ENCODE measurements around the gene ACP1.

DNA sequence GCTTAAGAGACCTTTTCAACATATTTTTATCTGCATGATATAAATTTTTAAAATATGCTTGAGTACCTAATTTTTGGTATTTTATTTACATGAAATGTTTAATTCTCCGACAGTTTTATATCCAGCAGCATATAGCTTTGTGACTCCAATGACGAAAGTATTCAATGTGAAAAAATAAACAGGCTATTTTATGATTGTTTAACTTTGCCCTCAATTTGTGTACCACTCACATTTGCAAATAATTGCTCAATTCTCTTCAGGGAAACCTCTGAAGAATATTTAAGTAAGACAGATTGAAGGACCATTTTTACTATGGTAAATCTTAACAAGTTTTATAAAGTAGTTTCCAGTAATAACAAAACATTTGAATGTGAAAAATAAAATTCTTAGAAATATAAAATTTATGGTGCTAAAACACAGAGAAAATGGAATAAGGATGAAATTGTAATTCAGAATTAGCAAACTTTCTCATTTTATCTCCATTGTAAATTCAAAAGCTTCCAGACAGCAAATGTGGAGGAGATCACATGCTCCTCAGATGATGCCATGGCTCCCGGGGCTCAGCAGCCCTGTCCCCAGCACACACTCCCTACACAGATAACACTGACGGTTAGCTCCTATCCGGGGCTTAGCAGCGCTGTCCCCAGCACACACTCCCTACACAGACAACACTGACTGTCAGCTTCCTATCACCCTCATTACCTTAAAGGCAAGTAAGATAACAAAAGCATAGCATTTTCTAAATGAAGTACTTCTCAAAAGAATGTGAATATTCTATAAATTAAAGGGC, 40.6 kb upstream of the ACP1 start:
- TF ChIP-seq, protein P1, sequence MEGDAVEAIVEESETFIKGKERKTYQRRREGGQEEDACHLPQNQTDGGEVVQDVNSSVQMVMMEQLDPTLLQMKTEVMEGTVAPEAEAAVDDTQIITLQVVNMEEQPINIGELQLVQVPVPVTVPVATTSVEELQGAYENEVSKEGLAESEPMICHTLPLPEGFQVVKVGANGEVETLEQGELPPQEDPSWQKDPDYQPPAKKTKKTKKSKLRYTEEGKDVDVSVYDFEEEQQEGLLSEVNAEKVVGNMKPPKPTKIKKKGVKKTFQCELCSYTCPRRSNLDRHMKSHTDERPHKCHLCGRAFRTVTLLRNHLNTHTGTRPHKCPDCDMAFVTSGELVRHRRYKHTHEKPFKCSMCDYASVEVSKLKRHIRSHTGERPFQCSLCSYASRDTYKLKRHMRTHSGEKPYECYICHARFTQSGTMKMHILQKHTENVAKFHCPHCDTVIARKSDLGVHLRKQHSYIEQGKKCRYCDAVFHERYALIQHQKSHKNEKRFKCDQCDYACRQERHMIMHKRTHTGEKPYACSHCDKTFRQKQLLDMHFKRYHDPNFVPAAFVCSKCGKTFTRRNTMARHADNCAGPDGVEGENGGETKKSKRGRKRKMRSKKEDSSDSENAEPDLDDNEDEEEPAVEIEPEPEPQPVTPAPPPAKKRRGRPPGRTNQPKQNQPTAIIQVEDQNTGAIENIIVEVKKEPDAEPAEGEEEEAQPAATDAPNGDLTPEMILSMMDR (IDR thresholded peaks at IDR 0.05) = no peak
- no peak for TF ChIP-seq POLR2AphosphoS5 (IDR thresholded peaks at IDR 0.05)
- TF ChIP-seq EP300 (IDR thresholded peaks at IDR 0.05) = no peak

All from esophagus muscularis mucosa (tissue), 4 donors.